Ishikawa (cell line): ENCODE results near the gene RRAD.

Source experiments
- CEBPB ChIP-seq: IDR thresholded peaks from 2 replicates; pipeline ENCODE4 v1.6.1; 2012
- CREB1 ChIP-seq: IDR thresholded peaks from 2 replicates; pipeline ENCODE4 v1.6.1; 2012; ENCODE audit warnings: low read depth
- EGR1 ChIP-seq: IDR thresholded peaks from 2 replicates; pipeline ENCODE4 v1.6.1; 2012
- EP300 ChIP-seq: IDR thresholded peaks from 2 replicates; pipeline ENCODE4 v1.6.1; 2012; ENCODE audit warnings: borderline replicate concordance
- FOXM1 ChIP-seq: IDR thresholded peaks from 2 replicates; pipeline ENCODE4 v1.6.1; 2012; ENCODE audit warnings: low read depth, borderline replicate concordance
- NFIC ChIP-seq: IDR thresholded peaks from 2 replicates; pipeline ENCODE4 v1.6.1; 2012
- RAD21 ChIP-seq: IDR thresholded peaks from 2 replicates; pipeline ENCODE4 v1.6.1; 2012; ENCODE audit warnings: low read depth
- TAF1 ChIP-seq: IDR thresholded peaks from 2 replicates; pipeline ENCODE4 v1.6.1; 2012; ENCODE audit warnings: low read depth, mild to moderate bottlenecking
- TCF12 ChIP-seq: IDR thresholded peaks from 2 replicates; pipeline ENCODE4 v1.6.1; 2012; ENCODE audit warnings: low read depth
- TEAD4 ChIP-seq: IDR thresholded peaks from 2 replicates; pipeline ENCODE4 v1.6.1; 2012
- YY1 ChIP-seq: IDR thresholded peaks from 2 replicates; pipeline ENCODE4 v1.6.1; 2012; ENCODE audit warnings: low read depth
- ZBTB7A ChIP-seq: IDR thresholded peaks from 2 replicates; pipeline ENCODE4 v1.6.1; 2012; ENCODE audit warnings: low read depth
- TF ChIP-seq, protein P1 (sequence below): IDR thresholded peaks from 2 replicates; pipeline ENCODE4 v1.6.1; 2012
- TF ChIP-seq, protein P2 (sequence below): IDR thresholded peaks from 2 replicates; pipeline ENCODE4 v1.6.1; 2012; ENCODE audit warnings: low read depth, mild to moderate bottlenecking
- TF ChIP-seq, protein P3 (sequence below): IDR thresholded peaks from 2 replicates; pipeline ENCODE4 v1.6.1; 2012

The RRAD gene

DNA sequence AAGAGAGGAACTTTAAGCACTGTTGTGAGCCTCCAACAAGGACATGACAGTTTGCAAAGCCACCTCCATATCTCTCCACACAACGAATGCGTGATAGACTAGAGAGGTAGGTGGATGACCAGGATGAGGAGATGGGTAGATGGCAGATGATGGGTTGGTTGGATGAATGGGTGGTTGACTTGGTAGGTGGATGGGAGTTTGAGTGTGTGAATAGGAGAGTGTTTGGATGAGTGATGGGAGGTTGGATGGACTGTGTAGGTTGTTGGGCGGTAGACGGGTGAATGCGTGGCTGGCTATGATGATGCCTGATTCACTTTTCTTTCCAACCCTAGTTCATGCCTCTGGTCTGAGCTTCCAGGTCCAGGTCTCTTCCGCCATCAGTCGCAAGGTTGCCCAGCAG is 10.8 kb downstream of the RRAD start:
- TF ChIP-seq, protein P1, sequence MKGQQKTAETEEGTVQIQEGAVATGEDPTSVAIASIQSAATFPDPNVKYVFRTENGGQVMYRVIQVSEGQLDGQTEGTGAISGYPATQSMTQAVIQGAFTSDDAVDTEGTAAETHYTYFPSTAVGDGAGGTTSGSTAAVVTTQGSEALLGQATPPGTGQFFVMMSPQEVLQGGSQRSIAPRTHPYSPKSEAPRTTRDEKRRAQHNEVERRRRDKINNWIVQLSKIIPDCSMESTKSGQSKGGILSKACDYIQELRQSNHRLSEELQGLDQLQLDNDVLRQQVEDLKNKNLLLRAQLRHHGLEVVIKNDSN = no peak
- TF ChIP-seq EGR1 (no peak), TCF12 (no peak), RAD21 (no peak), ZBTB7A (no peak), CEBPB (no peak), TEAD4 (no peak), CREB1 (no peak), YY1 (no peak), TAF1 (no peak), NFIC (no peak), FOXM1 (no peak), EP300 (no peak)
- TF ChIP-seq, protein P2, sequence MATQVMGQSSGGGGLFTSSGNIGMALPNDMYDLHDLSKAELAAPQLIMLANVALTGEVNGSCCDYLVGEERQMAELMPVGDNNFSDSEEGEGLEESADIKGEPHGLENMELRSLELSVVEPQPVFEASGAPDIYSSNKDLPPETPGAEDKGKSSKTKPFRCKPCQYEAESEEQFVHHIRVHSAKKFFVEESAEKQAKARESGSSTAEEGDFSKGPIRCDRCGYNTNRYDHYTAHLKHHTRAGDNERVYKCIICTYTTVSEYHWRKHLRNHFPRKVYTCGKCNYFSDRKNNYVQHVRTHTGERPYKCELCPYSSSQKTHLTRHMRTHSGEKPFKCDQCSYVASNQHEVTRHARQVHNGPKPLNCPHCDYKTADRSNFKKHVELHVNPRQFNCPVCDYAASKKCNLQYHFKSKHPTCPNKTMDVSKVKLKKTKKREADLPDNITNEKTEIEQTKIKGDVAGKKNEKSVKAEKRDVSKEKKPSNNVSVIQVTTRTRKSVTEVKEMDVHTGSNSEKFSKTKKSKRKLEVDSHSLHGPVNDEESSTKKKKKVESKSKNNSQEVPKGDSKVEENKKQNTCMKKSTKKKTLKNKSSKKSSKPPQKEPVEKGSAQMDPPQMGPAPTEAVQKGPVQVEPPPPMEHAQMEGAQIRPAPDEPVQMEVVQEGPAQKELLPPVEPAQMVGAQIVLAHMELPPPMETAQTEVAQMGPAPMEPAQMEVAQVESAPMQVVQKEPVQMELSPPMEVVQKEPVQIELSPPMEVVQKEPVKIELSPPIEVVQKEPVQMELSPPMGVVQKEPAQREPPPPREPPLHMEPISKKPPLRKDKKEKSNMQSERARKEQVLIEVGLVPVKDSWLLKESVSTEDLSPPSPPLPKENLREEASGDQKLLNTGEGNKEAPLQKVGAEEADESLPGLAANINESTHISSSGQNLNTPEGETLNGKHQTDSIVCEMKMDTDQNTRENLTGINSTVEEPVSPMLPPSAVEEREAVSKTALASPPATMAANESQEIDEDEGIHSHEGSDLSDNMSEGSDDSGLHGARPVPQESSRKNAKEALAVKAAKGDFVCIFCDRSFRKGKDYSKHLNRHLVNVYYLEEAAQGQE = no peak
- TF ChIP-seq, protein P3, sequence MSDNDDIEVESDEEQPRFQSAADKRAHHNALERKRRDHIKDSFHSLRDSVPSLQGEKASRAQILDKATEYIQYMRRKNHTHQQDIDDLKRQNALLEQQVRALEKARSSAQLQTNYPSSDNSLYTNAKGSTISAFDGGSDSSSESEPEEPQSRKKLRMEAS = no peak

DNA sequence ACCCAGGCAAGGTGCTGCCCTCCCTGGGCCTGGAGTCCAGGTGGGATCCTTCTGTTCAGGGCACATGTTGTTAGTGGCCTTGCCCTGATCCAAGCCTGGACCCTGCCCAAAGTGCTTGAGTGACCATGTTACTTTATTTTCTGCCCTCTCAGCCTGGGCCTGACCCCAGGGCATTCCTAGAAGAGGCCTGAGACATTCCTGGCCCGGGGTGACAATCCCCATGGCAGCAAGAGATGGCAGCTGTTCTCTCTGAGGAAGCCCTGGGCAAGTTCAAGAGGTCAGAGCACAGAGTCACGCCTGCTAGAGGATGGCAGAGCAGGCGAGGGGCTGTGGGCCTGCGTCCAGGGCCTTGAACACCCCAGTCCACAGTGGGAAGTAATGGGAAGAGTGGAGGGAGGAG is 11.6 kb downstream of the RRAD start:
- TF ChIP-seq TAF1 = no peak
- TF ChIP-seq, protein P1 = no peak
- no peak for TF ChIP-seq EGR1
- no peak for TF ChIP-seq EP300
- no peak for TF ChIP-seq TEAD4
- no peak for TF ChIP-seq RAD21
- no peak for TF ChIP-seq TCF12
- TF ChIP-seq CREB1 = no peak
- TF ChIP-seq YY1 = no peak

DNA sequence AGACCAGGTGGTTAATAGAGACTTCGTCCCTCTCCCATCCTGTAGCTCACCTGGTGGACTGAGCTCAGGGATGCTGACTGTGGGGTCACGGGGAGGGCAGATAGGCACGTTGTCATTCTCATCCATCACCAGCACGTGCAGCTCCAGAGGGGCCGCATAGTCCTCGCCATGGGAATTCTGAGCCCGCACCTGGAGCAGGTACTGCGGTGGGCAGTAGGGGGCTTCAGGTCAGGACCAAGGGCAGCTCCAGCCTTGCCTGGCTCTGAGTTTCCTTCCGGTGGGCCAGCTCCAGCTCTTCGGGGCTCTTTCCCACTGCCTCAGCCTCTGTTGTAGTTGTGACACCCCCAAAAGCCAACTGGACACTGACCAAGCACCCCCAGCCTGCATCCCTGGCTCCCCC is 12.3 kb downstream of the RRAD start:
- no peak for TF ChIP-seq CREB1
- 0 out of 2 replicates have a peak, but pooled peaks have one; percentile 34 for TF ChIP-seq ZBTB7A
- no peak for TF ChIP-seq TEAD4
- TF ChIP-seq RAD21 = no peak
- TF ChIP-seq, protein P2 = peak; percentile 73

DNA sequence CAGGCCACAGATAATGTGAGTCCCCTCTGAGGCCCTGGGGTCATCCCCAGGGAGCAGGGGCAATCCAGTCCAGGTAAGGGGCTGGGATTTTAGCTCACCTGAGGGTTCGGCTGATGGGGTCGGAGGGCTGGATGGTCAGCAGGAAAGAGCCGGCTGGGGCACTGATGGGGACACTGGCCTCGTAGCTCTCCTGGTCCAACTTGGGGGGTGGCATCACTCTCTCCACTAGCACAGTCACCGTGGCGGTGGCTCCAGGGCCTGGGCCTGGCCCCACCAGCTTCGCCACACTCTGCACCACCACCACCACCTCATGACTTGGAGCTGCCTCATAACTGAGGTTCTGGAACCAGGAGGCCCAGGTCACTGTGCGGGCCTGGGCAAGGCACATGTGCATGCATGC is 13.5 kb downstream of the RRAD start:
- no peak for TF ChIP-seq TCF12
- no peak for TF ChIP-seq CEBPB
- TF ChIP-seq, protein P2 = no peak
- no peak for TF ChIP-seq EGR1
- TF ChIP-seq ZBTB7A = no peak

DNA sequence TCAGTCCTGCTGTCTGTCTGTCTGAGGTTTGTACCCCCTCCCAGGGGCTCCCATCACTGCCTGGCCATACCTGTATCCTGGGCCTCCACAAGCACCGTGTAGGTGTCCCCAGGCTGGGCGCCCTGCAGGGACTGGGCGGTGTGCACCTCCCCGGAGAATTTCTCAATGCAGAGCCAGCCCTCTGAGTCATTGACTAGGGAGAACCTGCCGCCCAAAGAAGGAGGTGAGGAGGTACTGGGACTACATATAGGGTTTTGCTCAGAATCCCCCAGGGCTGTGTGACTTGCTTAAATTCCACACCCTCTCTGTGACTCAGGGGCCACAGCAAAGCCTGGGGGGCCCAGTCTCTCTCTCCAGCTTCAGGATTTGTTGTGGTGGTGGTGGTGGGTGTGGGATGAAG is 14.2 kb downstream of the RRAD start:
- TF ChIP-seq YY1 (no peak), CEBPB (0 out of 2 replicates have a peak, but pooled peaks have one; percentile 22)
